ENCODE data around the gene CEP63.

Gene CEP63

DNA sequence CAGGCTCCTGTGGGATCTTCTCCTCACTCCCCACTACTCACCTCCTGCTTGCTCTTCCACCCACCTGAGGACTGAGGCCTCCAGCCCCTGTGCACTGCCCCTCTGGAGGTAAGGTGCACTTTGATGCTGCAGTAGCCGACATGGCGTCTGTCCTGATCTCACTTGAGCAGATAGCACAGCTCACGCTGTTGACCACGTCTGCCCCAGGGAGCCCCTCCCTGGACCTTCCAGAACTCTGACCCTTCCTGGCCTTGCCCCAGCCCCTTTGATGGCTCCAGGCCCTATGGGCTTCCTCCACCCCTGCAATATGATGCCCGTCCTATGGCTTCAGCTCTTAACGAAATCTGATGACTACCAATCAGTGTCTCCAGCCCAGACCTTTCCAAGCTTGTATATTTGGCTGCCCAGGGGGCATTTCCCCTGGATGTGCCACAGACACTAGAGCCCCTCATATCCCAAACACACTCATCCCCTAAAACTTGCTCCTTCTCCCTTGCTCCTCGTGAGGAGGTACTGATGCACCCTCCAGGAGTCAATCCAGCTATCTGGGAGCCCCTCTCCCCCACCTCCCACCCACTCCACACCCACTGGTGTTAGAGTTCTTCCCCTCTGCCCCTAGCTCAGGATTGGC lies 137.9 kb downstream of the CEP63 start:
- H3K4me3 ChIP-seq (ENCODE audit: low read depth in 1 of 2, low read length in 2 of 2): no peak overlapping the region
- peaks cover 8% of the 10 kb centered on the region for H3K36me3 ChIP-seq (ENCODE audit: insufficient read depth, low read length)
- H3K27ac ChIP-seq (ENCODE audit: low read depth, low read length): no peak overlapping the region
- H3K9ac ChIP-seq (ENCODE audit: low read length): no peak overlapping the region
- no peaks in the 10 kb centered on the region for H3K27me3 ChIP-seq (ENCODE audit: control insufficient read depth in 1 of 2, insufficient read depth in 2 of 2, low read length in 2 of 2)
- H3K9me3 ChIP-seq (ENCODE audit: low read length): no peaks in the 10 kb centered on the region
- no peaks in the 10 kb centered on the region for H3K4me1 ChIP-seq (ENCODE audit: insufficient read depth, low read length)

Measured in muscle layer of colon (tissue), 2 donors.